Esophagus squamous epithelium (tissue), 5 donors: ENCODE data around the gene RASA3. TPM values are rescaled to one million over a fixed set of nuclear protein-coding genes. Genes with fewer than 3 reads are reported as not detected.
"Not testable (repeated sequence)": the region's sequence is repeated elsewhere in the genome, so short reads cannot be mapped to it uniquely, and the experiment has no call there.

Experiments used
- DNase-seq: peaks from one replicate; lab custom pipeline; 2025; lab: John Stamatoyannopoulos, UW
- H3K27ac ChIP-seq, 4 donors: fragments of 200-600 bp; sonication (generic); one replicate each; pipeline ENCODE4 v1.5.1; 2016 to 2019; ENCODE audit warnings: mild to moderate bottlenecking in 1 of 4
- H3K27me3 ChIP-seq, 4 donors: fragments of 200-600 bp; sonication (generic); 1 replicate in 3 of 4; 2 replicates in 1 of 4; pipeline versions ENCODE4 v1.5.1 to v1.6.0; 2017 to 2021; ENCODE audit warnings: antibody characterized with exemption in 1 of 4
- H3K36me3 ChIP-seq, 3 donors: fragments of 200-600 bp; sonication (generic); one replicate each; pipeline ENCODE4 v1.5.1; 2016 to 2019
- H3K4me1 ChIP-seq, 3 donors: fragments of 200-600 bp; sonication (generic); one replicate each; pipeline ENCODE4 v1.5.1; 2017 to 2019
- H3K4me3 ChIP-seq, 4 donors: fragments of 200-600 bp; sonication (generic); 1 replicate in 3 of 4; 2 replicates in 1 of 4; pipeline ENCODE4 v1.5.1; 2016 to 2019; ENCODE audit warnings: mild to moderate bottlenecking in 2 of 4, moderate library complexity in 1 of 4
- H3K9me3 ChIP-seq, 3 donors: fragments of 200-600 bp; sonication (generic); one replicate each; pipeline ENCODE4 v1.5.1; 2016 to 2019
- CTCF ChIP-seq, 6 experiments: fragments of 450-650 bp in 4 of 6; fragments of 200-600 bp in 2 of 6; sonication (generic) in 2 of 6; IDR thresholded peaks; one replicate each; pipeline ENCODE4 v1.5.1; 2016 to 2019; ENCODE audit warnings: antibody characterized with exemption in 6 of 6, mild to moderate bottlenecking in 4 of 6, moderate library complexity in 4 of 6
- POLR2A ChIP-seq, 4 donors: fragments of 450-650 bp; IDR thresholded peaks; one replicate each; pipeline ENCODE4 v1.6.1; 2017; ENCODE audit warnings: antibody characterized with exemption in 4 of 4, mild to moderate bottlenecking in 4 of 4, moderate library complexity in 3 of 4
- WGBS, 2 donors: methylation state at CpG; one replicate each; pipeline ENCODE4 v1.1.5; 2018; 5-methylcytosine and 5-hydroxymethylcytosine counted together
- intact Hi-C: fragments of 100-400 bp; cut with DNase I; formaldehyde crosslinking; loops from one replicate; pipeline ENCODE4 v1.15.0; 2022
- total RNA-seq, 4 donors: library from RNA; depleted of rRNA; stranded (reverse); fragments of >200 nt; gene quantifications; one replicate each; pipeline ENCODE4 v1.1.0, GENCODE V29; 2016
- donor health status: DM: yes; HTN: yes; CAD: no.

The RASA3 gene
- total RNA-seq, 4 donors from 2014 or later, result 1.4 to 8.8 (median 3.1) TPM

- Histone ChIP-seq H3K9me3 (no peaks in the 10 kb centered on the region), H3K27ac (peak overlapping the region; percentile 75 to 86 (median 84)), H3K4me3 (peak overlapping the region in 3 of 4 donors; percentile 19 to 53 (median 23)), H3K36me3 (no peaks in the 10 kb centered on the region), H3K4me1 (peaks cover 33 to 74% (median 34%) of the 10 kb centered on the region in 3 donors), H3K27me3 (peaks cover 0 to 26% (median 0%) of the 10 kb centered on the region in 4 donors)
- TF ChIP-seq CTCF (IDR thresholded peaks at IDR 0.05), result no peak
- peak in 2 of 4 donors; percentile 47 to 58 for TF ChIP-seq POLR2A (IDR thresholded peaks at IDR 0.05)
- intact Hi-C loops, result no loop called here
- WGBS, 2 donors, result 50 to 51% methylated on average over 7 to 14 of the region's 37 CpGs
- peak; percentile 49 for DNase-seq
These were observed 3.5 kb downstream of the RASA3 start for GRCh38 chr13:114128624-114129522.

GRCh38 chr13:114128348-114128623 lies 4.1 kb downstream of the RASA3 start:
- Histone ChIP-seq H3K4me1 (peaks cover 33 to 77% (median 34%) of the 10 kb centered on the region in 3 donors), H3K27ac (peak overlapping the region; percentile 61 to 86 (median 84)), H3K36me3 (no peaks in the 10 kb centered on the region), H3K27me3 (peaks cover 0 to 26% (median 0%) of the 10 kb centered on the region in 4 donors), H3K9me3 (no peaks in the 10 kb centered on the region), H3K4me3 (peak overlapping the region in 2 of 4 donors; percentile 23 to 53)
- 76 to 84% methylated on average over 3 of the region's 5 CpGs for WGBS, 2 donors
- intact Hi-C loops, result no loop called here
- TF ChIP-seq POLR2A (IDR thresholded peaks at IDR 0.05) (no peak), CTCF (IDR thresholded peaks at IDR 0.05) (no peak)
- no peak for DNase-seq

- Histone ChIP-seq H3K4me1 (peaks cover 33 to 80% (median 34%) of the 10 kb centered on the region in 3 donors), H3K27ac (peak overlapping the region; percentile 61 to 86 (median 84)), H3K27me3 (peaks cover 0 to 26% (median 0%) of the 10 kb centered on the region in 4 donors), H3K9me3 (no peaks in the 10 kb centered on the region), H3K4me3 (no peak overlapping the region), H3K36me3 (no peaks in the 10 kb centered on the region)
- WGBS, 2 donors, result 60 to 69% methylated on average over 15 of the region's 15 CpGs
- intact Hi-C loops, result no loop called here
- TF ChIP-seq CTCF (IDR thresholded peaks at IDR 0.05), result no peak
- TF ChIP-seq POLR2A (IDR thresholded peaks at IDR 0.05), result no peak
- no peak for DNase-seq
These were observed 4.7 kb downstream of the RASA3 start for GRCh38 chr13:114127473-114128347.

GRCh38 chr13:114126789-114127472 lies 5.5 kb downstream of the RASA3 start:
- WGBS, 2 donors, result 89 to 91% methylated on average over 21 of the region's 21 CpGs
- intact Hi-C loops, result no loop called here
- H3K27ac ChIP-seq, result peak overlapping the region in 1 of 4 donors; percentile 85
- H3K27me3 ChIP-seq, result peaks cover 0 to 23% (median 0%) of the 10 kb centered on the region in 4 donors
- no peak for DNase-seq
- H3K9me3 ChIP-seq, result no peaks in the 10 kb centered on the region
- no peaks in the 10 kb centered on the region for H3K36me3 ChIP-seq
- H3K4me1 ChIP-seq, result peaks cover 32 to 80% (median 33%) of the 10 kb centered on the region in 3 donors
- no peak overlapping the region for H3K4me3 ChIP-seq
- TF ChIP-seq CTCF (IDR thresholded peaks at IDR 0.05) (no peak), POLR2A (IDR thresholded peaks at IDR 0.05) (no peak)

- H3K36me3 ChIP-seq, H3K9me3 ChIP-seq, intact Hi-C loops, H3K4me3 ChIP-seq, DNase-seq, H3K27ac ChIP-seq: not testable (repeated sequence)
- Histone ChIP-seq H3K27me3 (peaks cover 0 to 14% (median 0%) of the 10 kb centered on the region in 4 donors), H3K4me1 (peaks cover 29 to 80% (median 35%) of the 10 kb centered on the region in 3 donors)
- WGBS, 2 donors, result 94 to 97% methylated on average over 7 to 8 of the region's 14 CpGs
These were observed 6.3 kb downstream of the RASA3 start for GRCh38 chr13:114126086-114126485.
